ENCODE measurements around the gene ACTN1. TPM values are rescaled to one million over a fixed set of nuclear protein-coding genes. Genes with fewer than 3 reads are reported as not detected.
A peak's percentile ranks its signal among the peaks of the same experiment; 100 is the strongest.

ACTN1 gene
- total RNA-seq, 1 donor from 2014 or later = 44.9 TPM

- H3K9me3 ChIP-seq (ENCODE audit: control insufficient read depth in 3 of 3, low read length in 3 of 3) = no peaks in the 10 kb centered on the region
- peaks cover 0 to 2% (median 0%) of the 10 kb centered on the region in 3 donors for H3K36me3 ChIP-seq (ENCODE audit: control insufficient read depth in 3 of 3, insufficient read depth in 3 of 3, low read length in 3 of 3)
- no peak overlapping the region for H3K4me3 ChIP-seq (ENCODE audit: low read length in 3 of 3)
- H3K4me1 ChIP-seq (ENCODE audit: control insufficient read depth in 3 of 3, insufficient read depth in 3 of 3, low read length in 3 of 3) = peaks cover 56 to 58% (median 58%) of the 10 kb centered on the region in 3 donors
- H3K27ac ChIP-seq (ENCODE audit: low read depth, low read length) = peak overlapping the region; percentile 64
- no peaks in the 10 kb centered on the region for H3K27me3 ChIP-seq (ENCODE audit: control insufficient read depth in 3 of 3, insufficient read depth in 3 of 3, low read length in 3 of 3)
- no peak overlapping the region for H3K9ac ChIP-seq (ENCODE audit: low read depth in 1 of 3, low read length in 3 of 3)
Measured at GRCh38 chr14:68955851-68956179, 23.3 kb downstream of the ACTN1 start.

GRCh38 chr14:68955164-68955850 is 23.8 kb downstream of the ACTN1 start:
- Histone ChIP-seq H3K9ac (ENCODE audit: low read depth in 1 of 3, low read length in 3 of 3) (no peak overlapping the region), H3K27ac (ENCODE audit: low read depth, low read length) (peak overlapping the region; percentile 64), H3K9me3 (ENCODE audit: control insufficient read depth in 3 of 3, low read length in 3 of 3) (no peaks in the 10 kb centered on the region), H3K4me3 (ENCODE audit: low read length in 3 of 3) (no peak overlapping the region), H3K36me3 (ENCODE audit: control insufficient read depth in 3 of 3, insufficient read depth in 3 of 3, low read length in 3 of 3) (peaks cover 0 to 2% (median 0%) of the 10 kb centered on the region in 3 donors), H3K4me1 (ENCODE audit: control insufficient read depth in 3 of 3, insufficient read depth in 3 of 3, low read length in 3 of 3) (peaks cover 56 to 59% (median 59%) of the 10 kb centered on the region in 3 donors), H3K27me3 (ENCODE audit: control insufficient read depth in 3 of 3, insufficient read depth in 3 of 3, low read length in 3 of 3) (no peaks in the 10 kb centered on the region)

GRCh38 chr14:68953196-68953555 is 25.9 kb downstream of the ACTN1 start:
- Histone ChIP-seq H3K4me1 (ENCODE audit: control insufficient read depth in 3 of 3, insufficient read depth in 3 of 3, low read length in 3 of 3) (peaks cover 56 to 72% (median 68%) of the 10 kb centered on the region in 3 donors), H3K9me3 (ENCODE audit: control insufficient read depth in 3 of 3, low read length in 3 of 3) (no peaks in the 10 kb centered on the region), H3K27ac (ENCODE audit: low read depth, low read length) (peak overlapping the region; percentile 49), H3K27me3 (ENCODE audit: control insufficient read depth in 3 of 3, insufficient read depth in 3 of 3, low read length in 3 of 3) (no peaks in the 10 kb centered on the region), H3K4me3 (ENCODE audit: low read length in 3 of 3) (peak overlapping the region in 2 of 3 donors; percentile 31 to 52), H3K9ac (ENCODE audit: low read depth in 1 of 3, low read length in 3 of 3) (peak overlapping the region in 1 of 3 donors; percentile 54), H3K36me3 (ENCODE audit: control insufficient read depth in 3 of 3, insufficient read depth in 3 of 3, low read length in 3 of 3) (peaks cover 0 to 2% (median 0%) of the 10 kb centered on the region in 3 donors)

- Histone ChIP-seq H3K4me3 (ENCODE audit: low read length in 3 of 3) (peak overlapping the region in 2 of 3 donors; percentile 31 to 52), H3K4me1 (ENCODE audit: control insufficient read depth in 3 of 3, insufficient read depth in 3 of 3, low read length in 3 of 3) (peaks cover 57 to 73% (median 68%) of the 10 kb centered on the region in 3 donors), H3K27me3 (ENCODE audit: control insufficient read depth in 3 of 3, insufficient read depth in 3 of 3, low read length in 3 of 3) (no peaks in the 10 kb centered on the region), H3K27ac (ENCODE audit: low read depth, low read length) (peak overlapping the region; percentile 49), H3K9ac (ENCODE audit: low read depth in 1 of 3, low read length in 3 of 3) (peak overlapping the region in 2 of 3 donors; percentile 25 to 30), H3K9me3 (ENCODE audit: control insufficient read depth in 3 of 3, low read length in 3 of 3) (no peaks in the 10 kb centered on the region), H3K36me3 (ENCODE audit: control insufficient read depth in 3 of 3, insufficient read depth in 3 of 3, low read length in 3 of 3) (peaks cover 0 to 2% (median 0%) of the 10 kb centered on the region in 3 donors)
Measured at GRCh38 chr14:68952531-68953195, 26.4 kb downstream of the ACTN1 start.

- no peak overlapping the region for H3K4me3 ChIP-seq (ENCODE audit: low read length in 3 of 3)
- H3K27ac ChIP-seq (ENCODE audit: low read depth, low read length) = peak overlapping the region; percentile 49
- no peaks in the 10 kb centered on the region for H3K36me3 ChIP-seq (ENCODE audit: control insufficient read depth in 3 of 3, insufficient read depth in 3 of 3, low read length in 3 of 3)
- H3K27me3 ChIP-seq (ENCODE audit: control insufficient read depth in 3 of 3, insufficient read depth in 3 of 3, low read length in 3 of 3) = no peaks in the 10 kb centered on the region
- H3K9ac ChIP-seq (ENCODE audit: low read depth in 1 of 3, low read length in 3 of 3) = peak overlapping the region in 1 of 3 donors; percentile 25
- H3K4me1 ChIP-seq (ENCODE audit: control insufficient read depth in 3 of 3, insufficient read depth in 3 of 3, low read length in 3 of 3) = peaks cover 60 to 71% (median 68%) of the 10 kb centered on the region in 3 donors
- no peaks in the 10 kb centered on the region for H3K9me3 ChIP-seq (ENCODE audit: control insufficient read depth in 3 of 3, low read length in 3 of 3)
Measured at GRCh38 chr14:68951800-68952530, 27.1 kb downstream of the ACTN1 start.

- peak overlapping the region in 1 of 3 donors; percentile 7 for H3K4me3 ChIP-seq (ENCODE audit: low read length in 3 of 3)
- no peaks in the 10 kb centered on the region for H3K9me3 ChIP-seq (ENCODE audit: control insufficient read depth in 3 of 3, low read length in 3 of 3)
- H3K36me3 ChIP-seq (ENCODE audit: control insufficient read depth in 3 of 3, insufficient read depth in 3 of 3, low read length in 3 of 3) = no peaks in the 10 kb centered on the region
- H3K27ac ChIP-seq (ENCODE audit: low read depth, low read length) = peak overlapping the region; percentile 49
- H3K27me3 ChIP-seq (ENCODE audit: control insufficient read depth in 3 of 3, insufficient read depth in 3 of 3, low read length in 3 of 3) = no peaks in the 10 kb centered on the region
- no peak overlapping the region for H3K9ac ChIP-seq (ENCODE audit: low read depth in 1 of 3, low read length in 3 of 3)
- H3K4me1 ChIP-seq (ENCODE audit: control insufficient read depth in 3 of 3, insufficient read depth in 3 of 3, low read length in 3 of 3) = peaks cover 59 to 72% (median 69%) of the 10 kb centered on the region in 3 donors
Measured at GRCh38 chr14:68951035-68951797, 27.9 kb downstream of the ACTN1 start.

- H3K9ac ChIP-seq (ENCODE audit: low read depth in 1 of 3, low read length in 3 of 3) = no peak overlapping the region
- H3K36me3 ChIP-seq (ENCODE audit: control insufficient read depth in 3 of 3, insufficient read depth in 3 of 3, low read length in 3 of 3) = no peaks in the 10 kb centered on the region
Measured at GRCh38 chr14:68950111-68950510, 29.0 kb downstream of the ACTN1 start.

GRCh38 chr14:68949601-68949965 is 29.5 kb downstream of the ACTN1 start:
- peak overlapping the region; percentile 54 for H3K27ac ChIP-seq (ENCODE audit: low read depth, low read length)

More at GRCh38 chr14:68950111-68950510, 29.0 kb downstream of the ACTN1 start:
- Histone ChIP-seq H3K27me3 (ENCODE audit: control insufficient read depth in 3 of 3, insufficient read depth in 3 of 3, low read length in 3 of 3) (no peaks in the 10 kb centered on the region), H3K9me3 (ENCODE audit: control insufficient read depth in 3 of 3, low read length in 3 of 3) (no peaks in the 10 kb centered on the region), H3K27ac (ENCODE audit: low read depth, low read length) (no peak overlapping the region), H3K4me3 (ENCODE audit: low read length in 3 of 3) (no peak overlapping the region), H3K4me1 (ENCODE audit: control insufficient read depth in 3 of 3, insufficient read depth in 3 of 3, low read length in 3 of 3) (peaks cover 58 to 74% (median 66%) of the 10 kb centered on the region in 3 donors)

GRCh38 chr14:68948686-68949600 is 30.2 kb downstream of the ACTN1 start:
- Histone ChIP-seq H3K36me3 (ENCODE audit: control insufficient read depth in 3 of 3, insufficient read depth in 3 of 3, low read length in 3 of 3) (no peaks in the 10 kb centered on the region), H3K4me3 (ENCODE audit: low read length in 3 of 3) (no peak overlapping the region), H3K27me3 (ENCODE audit: control insufficient read depth in 3 of 3, insufficient read depth in 3 of 3, low read length in 3 of 3) (peaks cover 0 to 2% (median 0%) of the 10 kb centered on the region in 3 donors), H3K9ac (ENCODE audit: low read depth in 1 of 3, low read length in 3 of 3) (peak overlapping the region in 1 of 3 donors; percentile 25), H3K4me1 (ENCODE audit: control insufficient read depth in 3 of 3, insufficient read depth in 3 of 3, low read length in 3 of 3) (peaks cover 61 to 78% (median 67%) of the 10 kb centered on the region in 3 donors), H3K9me3 (ENCODE audit: control insufficient read depth in 3 of 3, low read length in 3 of 3) (no peaks in the 10 kb centered on the region), H3K27ac (ENCODE audit: low read depth, low read length) (peak overlapping the region; percentile 54)

More at GRCh38 chr14:68949601-68949965, 29.5 kb downstream of the ACTN1 start:
- Histone ChIP-seq H3K9ac (ENCODE audit: low read depth in 1 of 3, low read length in 3 of 3) (peak overlapping the region in 1 of 3 donors; percentile 25), H3K27me3 (ENCODE audit: control insufficient read depth in 3 of 3, insufficient read depth in 3 of 3, low read length in 3 of 3) (no peaks in the 10 kb centered on the region), H3K4me3 (ENCODE audit: low read length in 3 of 3) (no peak overlapping the region), H3K4me1 (ENCODE audit: control insufficient read depth in 3 of 3, insufficient read depth in 3 of 3, low read length in 3 of 3) (peaks cover 56 to 74% (median 61%) of the 10 kb centered on the region in 3 donors), H3K36me3 (ENCODE audit: control insufficient read depth in 3 of 3, insufficient read depth in 3 of 3, low read length in 3 of 3) (no peaks in the 10 kb centered on the region), H3K9me3 (ENCODE audit: control insufficient read depth in 3 of 3, low read length in 3 of 3) (no peaks in the 10 kb centered on the region)

Data from skeletal muscle tissue (tissue), 4 donors.